GM12872 (cell line): Measurements from ENCODE around the gene HPCAL1.

Source experiments
- TF ChIP-seq, protein P1 (sequence below): IDR thresholded peaks from 3 replicates; pipeline ENCODE4 v1.5.1; 2011; ENCODE audit warnings: low read depth, mild to moderate bottlenecking, low read length, moderate library complexity; ENCODE audit not compliant: insufficient read depth

Gene HPCAL1

DNA sequence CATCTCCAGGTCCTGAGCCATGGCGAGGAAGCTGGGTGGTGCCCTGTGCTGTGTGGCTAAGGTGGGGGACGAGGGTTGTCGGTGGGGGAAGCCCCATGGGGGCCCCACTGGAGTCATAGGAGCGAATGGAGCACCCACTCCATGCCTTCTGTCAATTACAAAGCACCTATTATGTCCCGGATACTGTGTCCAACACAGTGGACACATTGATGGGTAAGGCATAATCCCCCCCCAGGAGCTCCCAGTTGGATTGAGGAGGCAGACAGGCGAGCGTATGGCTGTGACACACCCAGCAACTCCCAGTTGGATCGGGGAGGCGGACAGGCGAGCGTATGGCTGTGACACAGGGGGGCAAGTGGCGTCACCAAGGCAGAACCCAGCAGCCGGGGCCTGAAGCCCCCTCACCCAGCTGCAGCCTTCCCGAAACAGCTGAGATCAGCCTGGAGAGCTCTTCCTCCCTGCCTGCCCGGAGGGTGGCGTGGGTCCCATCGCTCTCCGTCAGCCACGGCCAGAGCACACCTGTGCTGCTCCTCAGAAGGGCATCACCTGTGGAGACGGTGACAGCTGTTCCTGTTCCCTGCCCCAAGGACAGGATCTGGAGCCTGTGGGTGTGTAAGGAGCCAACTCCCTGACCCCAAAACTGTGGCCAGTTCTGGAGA lies 69.6 kb downstream of the HPCAL1 start:
- TF ChIP-seq, protein P1, sequence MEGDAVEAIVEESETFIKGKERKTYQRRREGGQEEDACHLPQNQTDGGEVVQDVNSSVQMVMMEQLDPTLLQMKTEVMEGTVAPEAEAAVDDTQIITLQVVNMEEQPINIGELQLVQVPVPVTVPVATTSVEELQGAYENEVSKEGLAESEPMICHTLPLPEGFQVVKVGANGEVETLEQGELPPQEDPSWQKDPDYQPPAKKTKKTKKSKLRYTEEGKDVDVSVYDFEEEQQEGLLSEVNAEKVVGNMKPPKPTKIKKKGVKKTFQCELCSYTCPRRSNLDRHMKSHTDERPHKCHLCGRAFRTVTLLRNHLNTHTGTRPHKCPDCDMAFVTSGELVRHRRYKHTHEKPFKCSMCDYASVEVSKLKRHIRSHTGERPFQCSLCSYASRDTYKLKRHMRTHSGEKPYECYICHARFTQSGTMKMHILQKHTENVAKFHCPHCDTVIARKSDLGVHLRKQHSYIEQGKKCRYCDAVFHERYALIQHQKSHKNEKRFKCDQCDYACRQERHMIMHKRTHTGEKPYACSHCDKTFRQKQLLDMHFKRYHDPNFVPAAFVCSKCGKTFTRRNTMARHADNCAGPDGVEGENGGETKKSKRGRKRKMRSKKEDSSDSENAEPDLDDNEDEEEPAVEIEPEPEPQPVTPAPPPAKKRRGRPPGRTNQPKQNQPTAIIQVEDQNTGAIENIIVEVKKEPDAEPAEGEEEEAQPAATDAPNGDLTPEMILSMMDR = no peak

DNA sequence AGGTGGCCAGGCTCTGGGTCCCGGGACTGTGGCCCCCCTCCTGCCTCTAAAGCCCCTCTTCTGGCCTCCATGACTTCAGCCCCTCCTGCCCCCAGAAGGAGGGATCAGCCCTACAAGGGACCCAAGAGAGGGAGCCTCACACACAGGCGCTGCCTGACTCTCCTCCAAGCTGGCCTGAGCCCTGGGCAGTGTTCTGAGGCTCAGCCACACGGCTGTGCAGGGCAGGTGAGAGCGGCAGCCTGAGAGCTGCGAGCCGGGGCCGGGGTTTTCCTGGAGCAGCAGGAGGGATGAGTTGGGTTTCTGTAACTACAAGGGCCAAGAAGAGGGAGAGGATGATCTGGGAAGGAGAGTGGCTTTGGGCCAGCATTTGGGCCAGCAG lies 70.1 kb downstream of the HPCAL1 start:
- TF ChIP-seq, protein P1 = no peak

DNA sequence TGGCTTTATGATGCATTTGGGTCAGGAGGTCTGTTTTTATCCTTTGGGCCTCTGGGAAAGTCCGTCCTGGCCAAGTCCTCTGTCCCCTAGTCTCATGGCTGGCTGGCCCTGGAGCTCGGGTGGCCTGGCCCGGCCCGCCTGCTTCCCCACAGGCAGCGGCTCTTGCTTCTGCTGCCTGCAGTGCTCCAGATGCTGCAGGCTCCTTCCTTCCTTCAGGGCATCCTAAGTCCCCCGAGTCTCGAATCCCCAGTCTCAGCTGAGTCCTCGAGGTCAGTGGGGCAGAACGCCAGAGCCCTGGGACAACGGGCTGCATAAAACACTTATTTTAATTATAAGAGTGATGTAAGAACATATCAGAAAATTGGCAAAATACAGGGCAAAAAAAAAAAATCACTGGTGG lies 71.2 kb downstream of the HPCAL1 start:
- TF ChIP-seq, protein P1 = no peak

- TF ChIP-seq, protein P1 = no peak
Observed at GRCh38 chr2:10374362-10374943, 71.7 kb downstream of the HPCAL1 start.

- TF ChIP-seq, protein P1 = no peak
Observed at GRCh38 chr2:10375570-10376281, 73.0 kb downstream of the HPCAL1 start.

- TF ChIP-seq, protein P1 = no peak
Observed at GRCh38 chr2:10377052-10377746, 74.5 kb downstream of the HPCAL1 start.

DNA sequence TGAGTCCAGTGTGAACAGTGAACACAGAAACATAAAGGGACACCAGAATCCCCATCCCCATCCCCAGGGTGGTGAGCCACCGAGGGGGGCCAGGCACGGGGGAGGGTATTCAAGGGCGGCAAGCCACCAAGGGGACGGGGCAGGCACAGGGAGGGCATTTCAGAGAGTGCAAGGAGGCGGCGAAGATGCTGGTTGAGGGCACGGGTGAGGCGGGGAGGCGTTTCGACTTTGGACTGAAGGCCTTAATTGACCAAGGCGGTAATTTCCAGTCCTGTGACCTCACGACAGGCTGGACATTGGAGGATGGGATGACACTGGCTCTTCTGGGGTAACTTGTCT lies 75.0 kb downstream of the HPCAL1 start:
- TF ChIP-seq, protein P1 = no peak
